ENCODE results near the gene SCAF1.

GRCh38 chr19:49699364-49699763, 57.4 kb downstream of the SCAF1 start:
- TF ChIP-seq CTCF (IDR thresholded peaks at IDR 0.05) (no peak), POLR2A (IDR thresholded peaks at IDR 0.05) (no peak), EP300 (IDR thresholded peaks at IDR 0.05) (no peak)
